GM21360 (cell line): Measurements from ENCODE around the gene CCDC175.
A peak's percentile ranks its signal among the peaks of the same experiment; 100 is the strongest.

Experiments
- ATAC-seq: cut with Tn5 transposase; IDR thresholded peaks from one replicate; pipeline ENCODE4 v1.9.1; 2021; ENCODE audit warnings: mild to moderate bottlenecking, moderate library complexity; ENCODE audit not compliant: unreplicated experiment

The CCDC175 gene

DNA sequence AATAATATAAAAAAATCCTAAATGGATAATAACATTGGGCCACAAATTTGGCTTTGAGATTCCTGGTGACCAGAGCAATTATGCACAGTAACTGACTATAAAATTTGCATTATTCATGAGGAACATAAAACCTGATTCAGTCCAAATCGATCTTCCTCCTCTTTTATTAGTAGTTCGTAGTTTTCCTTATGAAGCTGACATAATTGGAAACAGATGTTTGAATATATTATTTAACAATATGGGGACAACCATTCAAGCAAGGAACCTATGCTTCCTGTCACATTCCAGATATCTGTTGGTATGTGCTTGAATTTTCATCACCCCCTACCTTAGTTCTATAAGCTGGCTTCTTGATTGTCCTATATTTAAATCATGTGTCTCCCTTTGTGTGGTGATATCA lies 34.9 kb downstream of the CCDC175 start:
- no peak for ATAC-seq

DNA sequence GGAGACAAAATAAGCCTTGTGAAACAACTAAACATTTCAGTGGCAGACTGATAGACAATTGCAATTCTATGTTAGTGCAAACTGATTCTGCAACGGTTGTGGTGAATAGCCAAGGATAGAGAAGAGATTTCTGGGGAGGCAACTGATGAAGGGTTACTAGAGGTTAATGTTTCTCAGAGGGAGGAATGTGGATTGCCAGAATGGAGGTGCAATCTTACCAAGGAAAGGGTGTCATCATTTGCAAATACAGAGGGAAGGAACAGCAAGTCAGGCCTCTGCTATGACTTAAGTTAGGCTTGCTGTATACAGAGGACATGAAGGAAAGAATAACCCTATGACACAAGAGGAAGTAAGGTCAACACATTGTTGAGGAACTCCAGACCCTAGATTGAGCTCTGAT lies 35.8 kb downstream of the CCDC175 start:
- ATAC-seq: no peak

DNA sequence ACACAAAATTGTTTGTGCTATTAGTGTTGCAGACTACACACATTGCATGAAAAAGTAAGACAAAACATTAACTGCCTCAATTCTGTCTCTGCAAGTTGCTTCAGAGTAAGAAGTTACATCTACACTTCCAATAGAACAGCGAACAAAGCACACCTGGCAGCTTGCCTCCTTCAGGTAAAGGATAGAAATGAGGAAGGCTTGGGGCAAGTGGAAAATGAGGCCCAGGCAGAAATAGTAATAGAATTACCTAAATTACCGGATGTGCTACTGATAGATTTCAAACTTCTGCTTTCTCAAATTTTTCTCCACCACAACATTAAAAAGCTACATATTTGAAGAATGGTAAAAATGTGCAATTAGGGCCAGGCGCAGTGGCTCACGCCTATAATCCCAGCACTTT lies 37.7 kb downstream of the CCDC175 start:
- no peak for ATAC-seq

GRCh38 chr14:59537476-59537875 lies 39.1 kb downstream of the CCDC175 start:
- ATAC-seq: no peak

DNA sequence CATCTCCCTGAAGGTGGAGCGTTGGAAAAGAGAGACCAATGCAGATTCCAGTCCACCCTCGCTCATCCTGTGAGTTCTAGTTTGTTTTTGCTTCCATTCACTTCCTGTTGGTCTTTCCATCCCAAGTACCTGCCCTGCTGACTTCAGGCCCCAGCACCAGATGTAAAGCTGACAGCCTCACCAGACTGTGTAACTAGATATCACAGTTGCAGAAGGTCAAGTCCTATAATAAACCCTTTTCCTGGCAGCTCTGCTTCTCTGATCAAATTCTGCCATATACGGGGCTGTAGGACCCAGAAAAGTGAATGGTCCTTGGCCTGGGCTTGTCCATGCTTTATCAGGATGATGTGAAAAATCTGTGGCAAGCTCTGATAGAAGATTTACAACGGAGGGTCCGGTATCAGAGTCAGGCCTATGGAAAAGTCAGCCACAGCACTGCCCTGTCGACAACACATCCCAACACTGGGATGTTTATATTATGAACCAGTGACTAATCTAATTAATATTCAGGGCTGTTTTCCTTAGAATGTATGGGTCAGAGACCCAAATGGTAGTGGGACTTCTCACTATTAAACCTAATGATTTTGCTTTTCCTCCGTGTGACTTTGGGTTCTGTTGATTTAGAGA lies 42.1 kb downstream of the CCDC175 start:
- ATAC-seq: no peak

GRCh38 chr14:59532419-59532818 lies 44.2 kb downstream of the CCDC175 start:
- ATAC-seq: no peak

- no peak for ATAC-seq
Observed at GRCh38 chr14:59530349-59530748, 46.3 kb downstream of the CCDC175 start.

GRCh38 chr14:59529189-59529588 lies 47.4 kb downstream of the CCDC175 start:
- ATAC-seq: no peak

GRCh38 chr14:59520224-59520623 lies 56.4 kb downstream of the CCDC175 start:
- ATAC-seq: no peak

DNA sequence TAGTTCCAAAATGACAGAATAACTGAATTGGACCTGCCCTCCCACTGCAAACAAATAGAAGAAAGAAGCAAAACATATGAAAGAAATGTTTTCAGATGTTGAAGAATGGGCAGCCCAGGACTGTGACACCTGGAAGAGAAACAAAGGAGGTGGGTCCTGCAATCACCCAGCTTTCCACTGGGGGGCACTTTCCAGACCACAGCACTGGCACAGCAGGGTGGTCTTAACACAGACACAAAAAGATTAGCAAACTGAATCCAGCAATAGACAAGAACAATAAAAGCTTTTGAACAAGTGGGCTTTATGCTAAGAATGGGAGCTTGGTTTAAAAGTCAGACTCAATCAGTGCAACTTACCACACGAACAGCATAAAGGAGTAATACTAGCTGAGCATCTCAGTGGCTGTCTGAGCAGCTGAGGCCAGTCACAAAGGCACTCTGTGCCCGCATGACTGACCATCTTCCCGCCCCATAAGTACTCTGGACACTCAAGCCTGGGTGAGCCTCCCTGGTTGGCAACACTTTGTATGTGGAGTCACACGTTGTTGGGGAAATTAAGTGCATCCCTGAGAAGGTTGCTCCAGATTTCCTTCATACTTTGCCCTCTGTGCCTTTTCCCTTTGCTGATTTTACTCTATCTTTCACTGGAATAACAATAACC lies 64.6 kb downstream of the CCDC175 start:
- ATAC-seq: no peak

DNA sequence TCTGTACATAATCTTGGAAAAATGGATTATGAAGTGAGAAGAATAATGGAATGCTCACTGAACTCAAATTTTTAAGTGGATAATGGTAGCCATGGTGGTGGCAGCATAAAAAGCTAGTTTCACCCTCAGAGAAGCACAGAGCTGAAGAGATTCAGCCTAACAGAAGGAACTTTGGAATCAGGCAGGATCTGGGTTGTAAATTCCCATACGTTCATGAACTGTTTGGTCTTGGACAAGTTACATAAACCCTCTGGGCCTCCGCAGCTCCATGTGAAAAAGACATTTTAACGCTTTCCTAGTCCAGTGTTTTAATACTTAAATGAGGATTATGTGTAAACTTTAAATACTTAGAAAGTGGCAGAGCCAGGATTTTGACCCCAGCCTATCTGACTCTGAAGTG lies 65.6 kb downstream of the CCDC175 start:
- ATAC-seq: no peak

DNA sequence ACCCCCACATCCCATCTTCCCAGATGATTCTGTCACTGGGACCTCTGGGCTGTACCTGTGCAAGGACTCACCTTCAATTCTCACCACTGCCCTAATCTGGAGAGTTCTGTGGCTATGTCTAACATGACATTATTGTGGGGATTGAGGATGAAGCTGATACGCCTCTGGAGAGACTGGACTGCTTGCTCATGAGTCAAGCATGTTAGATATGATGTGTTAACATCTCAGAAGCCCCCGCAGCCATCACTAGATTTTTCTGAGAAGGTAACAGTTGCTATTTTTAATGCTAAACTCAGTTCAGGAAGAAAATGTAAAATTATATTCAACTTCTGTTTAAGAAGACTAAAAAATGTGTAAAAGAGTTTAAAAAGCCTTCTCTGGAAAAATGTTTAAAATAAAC lies 66.6 kb downstream of the CCDC175 start:
- no peak for ATAC-seq

DNA sequence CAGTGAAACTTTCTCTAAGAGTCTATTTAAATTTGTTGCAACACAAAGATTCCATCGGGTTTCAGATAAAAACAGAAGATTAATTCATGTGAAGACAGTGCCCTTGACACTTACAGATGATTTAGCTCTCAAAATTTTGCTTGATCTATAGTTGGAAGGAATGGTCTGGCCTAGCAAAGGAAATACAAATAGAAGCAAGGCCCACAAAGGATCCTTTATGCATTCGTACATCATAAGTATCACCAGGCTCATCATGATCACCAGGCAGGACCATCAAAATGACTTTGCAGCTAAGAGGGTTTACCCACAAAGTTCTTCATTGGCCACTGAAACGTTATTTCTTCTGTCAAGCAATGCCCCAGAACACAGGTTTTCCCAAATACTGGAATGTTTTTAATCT lies 67.5 kb downstream of the CCDC175 start:
- no peak for ATAC-seq

- no peak for ATAC-seq
Observed at GRCh38 chr14:59507752-59508103, 68.9 kb downstream of the CCDC175 start.

DNA sequence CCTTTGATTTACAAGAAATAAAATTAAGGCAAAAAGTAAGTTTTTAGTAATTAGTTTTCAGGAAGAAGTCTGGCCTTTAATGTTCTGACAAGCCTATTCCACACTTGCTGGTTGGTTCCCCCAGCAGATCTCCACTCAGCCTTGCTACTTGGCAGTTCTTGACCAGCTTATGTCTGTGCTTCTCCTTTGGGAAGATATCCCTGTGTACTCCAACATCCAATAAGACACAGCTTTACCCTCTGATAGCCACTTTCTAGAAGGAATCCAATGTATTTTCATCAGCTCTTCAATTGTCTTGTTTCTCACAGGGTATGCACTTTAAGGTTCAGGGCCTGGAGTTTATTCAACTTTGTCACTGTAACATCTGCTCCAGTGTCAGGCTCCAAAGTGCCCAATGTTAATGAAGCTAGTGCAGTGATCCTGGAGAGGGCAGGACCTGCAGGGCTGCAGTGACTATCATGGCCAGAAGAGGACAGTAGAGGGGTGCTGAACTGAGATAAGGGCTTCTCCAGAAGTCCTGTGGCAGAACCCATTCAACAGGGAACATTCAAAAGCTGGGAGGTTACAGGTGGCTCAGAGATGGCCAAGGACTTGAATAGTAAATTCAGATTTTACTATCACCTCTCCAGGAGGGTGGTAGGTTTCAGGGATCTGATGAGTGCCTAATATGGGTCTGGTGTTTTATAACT lies 69.4 kb downstream of the CCDC175 start:
- peak; percentile 87 for ATAC-seq

DNA sequence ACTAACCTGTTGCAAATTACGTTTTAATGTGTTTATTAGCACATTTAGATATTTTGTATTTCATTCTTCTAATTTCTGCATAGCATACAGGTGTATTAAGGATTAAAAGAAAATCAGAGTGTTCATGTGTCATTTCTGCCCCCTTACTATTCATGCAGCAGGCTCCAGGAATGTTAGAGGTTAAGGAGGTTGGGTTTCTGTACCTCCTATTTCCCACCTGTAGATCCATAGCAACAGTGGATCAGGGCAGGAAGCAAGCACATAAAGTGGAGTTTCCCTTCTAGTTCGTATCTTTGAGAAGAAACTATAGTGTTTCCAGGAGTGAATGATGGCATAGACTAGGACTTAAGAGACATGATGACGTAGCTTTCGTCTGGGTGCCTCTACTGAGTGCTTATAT lies 73.4 kb downstream of the CCDC175 start:
- ATAC-seq: no peak

- ATAC-seq: no peak
Observed at GRCh38 chr14:59500732-59501131, 75.9 kb downstream of the CCDC175 start.

- ATAC-seq: no peak
Observed at GRCh38 chr14:59492384-59492783, 84.2 kb downstream of the CCDC175 start.

DNA sequence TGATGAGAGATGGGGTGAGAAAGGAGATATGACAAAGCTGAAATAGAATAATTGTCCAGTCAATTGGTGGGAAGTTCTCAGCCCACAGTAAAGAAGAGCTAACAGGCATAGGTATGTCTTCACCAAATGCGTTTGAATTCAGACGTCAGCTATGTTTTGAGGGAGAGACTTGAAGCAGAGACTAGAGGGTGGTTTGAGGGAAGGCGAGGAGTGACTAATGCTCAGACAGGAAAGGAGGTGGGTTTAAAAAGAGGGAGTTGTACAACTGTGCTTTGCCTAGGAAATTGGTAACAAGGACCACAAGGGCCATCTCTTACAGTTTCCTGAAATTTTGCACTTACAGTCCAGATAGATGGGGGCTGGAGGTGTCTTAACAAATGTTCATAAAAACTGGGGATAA lies 85.9 kb downstream of the CCDC175 start:
- ATAC-seq: no peak

- peak; percentile 42 for ATAC-seq
Observed at GRCh38 chr14:59484639-59485175, 91.9 kb downstream of the CCDC175 start.

DNA sequence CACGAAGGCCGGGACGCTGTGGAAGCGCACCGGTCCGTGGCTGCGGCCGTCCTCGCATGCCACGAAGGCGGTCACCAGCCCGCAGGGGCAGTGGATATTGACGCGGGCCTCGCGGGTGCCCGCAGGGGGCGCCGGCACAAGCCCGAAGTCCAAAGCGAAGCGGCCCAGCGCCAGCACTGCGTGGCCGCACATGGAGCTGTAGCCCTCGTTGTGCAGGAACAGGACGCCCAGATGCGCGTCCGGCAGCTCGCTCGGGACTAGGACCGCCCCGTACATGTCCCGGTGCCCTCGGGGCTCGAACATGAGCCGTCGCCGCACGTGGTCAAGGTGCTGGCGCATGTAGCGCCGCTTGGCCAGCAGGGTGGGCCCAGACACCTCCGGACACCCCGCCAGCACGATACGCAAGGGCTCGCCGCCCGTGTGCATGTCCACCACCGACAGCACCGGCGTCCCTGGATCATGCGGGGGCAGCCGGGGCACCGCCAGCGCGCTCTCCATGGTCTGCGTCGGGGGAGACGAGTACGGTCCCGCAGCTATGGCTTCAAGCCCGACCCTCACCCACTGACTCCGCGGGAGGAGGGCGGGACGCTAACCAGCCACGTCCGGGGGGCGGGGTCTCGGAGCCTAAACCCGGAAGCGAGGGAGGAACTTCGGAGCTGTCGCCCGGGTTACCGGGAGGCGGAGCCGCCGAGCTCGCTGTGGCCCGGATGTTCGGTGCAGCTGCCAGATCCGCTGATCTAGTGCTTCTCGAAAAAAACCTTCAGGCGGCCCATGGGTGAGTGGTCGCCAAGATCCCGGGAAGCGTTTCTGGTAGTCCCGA lies 92.6 kb downstream of the CCDC175 start, which contains the start of the genes JKAMP and L3HYPDH:
Gene JKAMP (plus strand): TSS at position 699 of the 820 bp plus-strand sequence. CDS start 73 bp downstream, at position 772.
Gene L3HYPDH (minus strand): TSS at position 590 of the 820 bp plus-strand sequence. CDS start 92 bp downstream, at position 498.
- peak; percentile 88 for ATAC-seq
